ELF-1 (cell line): ENCODE results near the gene TNFRSF4.

Experiments
- DNase-seq: peaks from one replicate; pipeline ENCODE4 v3.0.0-alpha.2; 2016; ENCODE audit warnings: low read depth, low spot score

Gene TNFRSF4

GRCh38 chr1:1170215-1171091 is 43.5 kb downstream of the TNFRSF4 start:
- no peak for DNase-seq

GRCh38 chr1:1169429-1170214 is 44.3 kb downstream of the TNFRSF4 start:
- DNase-seq = no peak

GRCh38 chr1:1168451-1169411 is 45.2 kb downstream of the TNFRSF4 start:
- DNase-seq = no peak

GRCh38 chr1:1167841-1168450 is 46.0 kb downstream of the TNFRSF4 start:
- no peak for DNase-seq

- no peak for DNase-seq
These were observed 46.5 kb downstream of the TNFRSF4 start for GRCh38 chr1:1167398-1167821.

- DNase-seq = no peak
These were observed 47.1 kb downstream of the TNFRSF4 start for GRCh38 chr1:1166642-1167397.

GRCh38 chr1:1165900-1166421 is 48.0 kb downstream of the TNFRSF4 start:
- DNase-seq = no peak

GRCh38 chr1:1165485-1165884 is 48.5 kb downstream of the TNFRSF4 start:
- DNase-seq = no peak

GRCh38 chr1:1164701-1165451 is 49.1 kb downstream of the TNFRSF4 start:
- peak; percentile 71 for DNase-seq

GRCh38 chr1:1164361-1164700 is 49.6 kb downstream of the TNFRSF4 start:
- DNase-seq = no peak

GRCh38 chr1:1163538-1164070 is 50.3 kb downstream of the TNFRSF4 start:
- DNase-seq = no peak

GRCh38 chr1:1162597-1163537 is 51.1 kb downstream of the TNFRSF4 start:
- DNase-seq = no peak

- DNase-seq = no peak
These were observed 52.3 kb downstream of the TNFRSF4 start for GRCh38 chr1:1161683-1162079.
